Activated T-helper 17 cell treated with anti-CD3 and anti-CD28 coated beads, Interleukin-2, amount 50 U/mL, for 72 hours (primary cell): ENCODE results near the gene ERC1. TPM values are rescaled to one million over a fixed set of nuclear protein-coding genes. Genes with fewer than 3 reads are reported as not detected.

Experiments used
- ATAC-seq: fragments of 150-1000 bp; cut with Tn5 transposase; replicated peaks from 2 replicates; pipeline ENCODE4 v1.10.0; 2021; ENCODE audit warnings: mild to moderate bottlenecking, moderate library complexity
- H3K27ac Mint-ChIP-seq: one replicate; pipeline ENCODE4 v1.8.0; 2022; ENCODE audit warnings: mixed read lengths
- H3K27me3 Mint-ChIP-seq: one replicate; pipeline ENCODE4 v1.8.0; 2022; ENCODE audit warnings: mixed read lengths
- H3K36me3 Mint-ChIP-seq: one replicate; pipeline ENCODE4 v1.8.0; 2022; ENCODE audit warnings: low read depth, mild to moderate bottlenecking, mixed read lengths
- H3K4me1 Mint-ChIP-seq: one replicate; pipeline ENCODE4 v1.8.0; 2022; ENCODE audit warnings: mixed read lengths
- H3K4me3 Mint-ChIP-seq: one replicate; pipeline ENCODE4 v1.8.0; 2022; ENCODE audit warnings: mild to moderate bottlenecking, mixed read lengths
- H3K9me3 Mint-ChIP-seq: one replicate; pipeline ENCODE4 v1.8.0; 2022; ENCODE audit warnings: mixed read lengths
- total RNA-seq, 2 donors: library from RNA; stranded (reverse); gene quantifications; one replicate each; pipeline ENCODE4 v1.2.3, GENCODE V29; 2022

Gene ERC1
- total RNA-seq, 2 donors from 2014 or later: 25.8 to 31.9 TPM

- no peaks in the 10 kb centered on the region for H3K9me3 Mint-ChIP-seq
- no peak for ATAC-seq
- H3K4me1 Mint-ChIP-seq: no peaks in the 10 kb centered on the region
- no peak overlapping the region for H3K4me3 Mint-ChIP-seq
- no peak overlapping the region for H3K27ac Mint-ChIP-seq
- no peaks in the 10 kb centered on the region for H3K27me3 Mint-ChIP-seq
- no peaks in the 10 kb centered on the region for H3K36me3 Mint-ChIP-seq
These were observed 374.7 kb downstream of the ERC1 start for GRCh38 chr12:1365703-1366102.

- peaks cover 10% of the 10 kb centered on the region for H3K36me3 Mint-ChIP-seq
- H3K4me1 Mint-ChIP-seq: no peaks in the 10 kb centered on the region
- no peak overlapping the region for H3K27ac Mint-ChIP-seq
- no peak overlapping the region for H3K4me3 Mint-ChIP-seq
- no peaks in the 10 kb centered on the region for H3K9me3 Mint-ChIP-seq
- H3K27me3 Mint-ChIP-seq: no peaks in the 10 kb centered on the region
- no peak for ATAC-seq
These were observed 376.6 kb downstream of the ERC1 start for GRCh38 chr12:1367331-1368291.

GRCh38 chr12:1369460-1369859 lies 378.4 kb downstream of the ERC1 start:
- Mint-ChIP-seq H3K36me3 (peaks cover 22% of the 10 kb centered on the region), H3K9me3 (no peaks in the 10 kb centered on the region), H3K27ac (no peak overlapping the region), H3K4me3 (no peak overlapping the region), H3K4me1 (no peaks in the 10 kb centered on the region), H3K27me3 (no peaks in the 10 kb centered on the region)
- ATAC-seq: no peak

- Mint-ChIP-seq H3K9me3 (no peaks in the 10 kb centered on the region), H3K27me3 (no peaks in the 10 kb centered on the region), H3K4me1 (no peaks in the 10 kb centered on the region), H3K36me3 (peaks cover 28% of the 10 kb centered on the region), H3K27ac (no peak overlapping the region), H3K4me3 (no peak overlapping the region)
- ATAC-seq: no peak
These were observed 379.0 kb downstream of the ERC1 start for GRCh38 chr12:1369938-1370500.

GRCh38 chr12:1373901-1374735 lies 383.1 kb downstream of the ERC1 start:
- H3K27me3 Mint-ChIP-seq: no peaks in the 10 kb centered on the region
- no peak for ATAC-seq
- H3K4me1 Mint-ChIP-seq: no peaks in the 10 kb centered on the region
- H3K4me3 Mint-ChIP-seq: no peak overlapping the region
- no peaks in the 10 kb centered on the region for H3K9me3 Mint-ChIP-seq
- H3K36me3 Mint-ChIP-seq: peaks cover 50% of the 10 kb centered on the region
- H3K27ac Mint-ChIP-seq: no peak overlapping the region

GRCh38 chr12:1375323-1375722 lies 384.3 kb downstream of the ERC1 start:
- ATAC-seq: no peak

GRCh38 chr12:1377117-1377516 lies 386.1 kb downstream of the ERC1 start:
- Mint-ChIP-seq H3K36me3 (peaks cover 45% of the 10 kb centered on the region), H3K27ac (no peak overlapping the region), H3K4me3 (no peak overlapping the region), H3K9me3 (no peaks in the 10 kb centered on the region), H3K4me1 (no peaks in the 10 kb centered on the region), H3K27me3 (no peaks in the 10 kb centered on the region)
- no peak for ATAC-seq

More at GRCh38 chr12:1375323-1375722, 384.3 kb downstream of the ERC1 start:
- Mint-ChIP-seq H3K9me3 (no peaks in the 10 kb centered on the region), H3K36me3 (peaks cover 50% of the 10 kb centered on the region), H3K4me1 (no peaks in the 10 kb centered on the region), H3K27me3 (no peaks in the 10 kb centered on the region), H3K27ac (no peak overlapping the region), H3K4me3 (no peak overlapping the region)

- H3K9me3 Mint-ChIP-seq: no peaks in the 10 kb centered on the region
- H3K4me3 Mint-ChIP-seq: no peak overlapping the region
- H3K27me3 Mint-ChIP-seq: no peaks in the 10 kb centered on the region
- H3K27ac Mint-ChIP-seq: no peak overlapping the region
- H3K36me3 Mint-ChIP-seq: peaks cover 39% of the 10 kb centered on the region
- ATAC-seq: no peak
- no peaks in the 10 kb centered on the region for H3K4me1 Mint-ChIP-seq
These were observed 386.7 kb downstream of the ERC1 start for GRCh38 chr12:1377681-1378080.

- Mint-ChIP-seq H3K36me3 (peaks cover 20% of the 10 kb centered on the region), H3K27me3 (no peaks in the 10 kb centered on the region), H3K27ac (no peak overlapping the region), H3K4me3 (no peak overlapping the region), H3K9me3 (no peaks in the 10 kb centered on the region), H3K4me1 (no peaks in the 10 kb centered on the region)
- no peak for ATAC-seq
These were observed 389.3 kb downstream of the ERC1 start for GRCh38 chr12:1380171-1380851.

- ATAC-seq: no peak
- H3K4me3 Mint-ChIP-seq: no peak overlapping the region
- H3K27ac Mint-ChIP-seq: no peak overlapping the region
- peaks cover 10% of the 10 kb centered on the region for H3K36me3 Mint-ChIP-seq
- no peaks in the 10 kb centered on the region for H3K27me3 Mint-ChIP-seq
- no peaks in the 10 kb centered on the region for H3K4me1 Mint-ChIP-seq
- no peaks in the 10 kb centered on the region for H3K9me3 Mint-ChIP-seq
These were observed 391.1 kb downstream of the ERC1 start for GRCh38 chr12:1382151-1382550.

- H3K4me3 Mint-ChIP-seq: no peak overlapping the region
- no peaks in the 10 kb centered on the region for H3K9me3 Mint-ChIP-seq
- no peak overlapping the region for H3K27ac Mint-ChIP-seq
- no peaks in the 10 kb centered on the region for H3K4me1 Mint-ChIP-seq
- peaks cover 10% of the 10 kb centered on the region for H3K36me3 Mint-ChIP-seq
- H3K27me3 Mint-ChIP-seq: no peaks in the 10 kb centered on the region
- ATAC-seq: no peak
These were observed 391.8 kb downstream of the ERC1 start for GRCh38 chr12:1382826-1383225.

GRCh38 chr12:1383758-1384157 lies 392.7 kb downstream of the ERC1 start:
- H3K36me3 Mint-ChIP-seq: peaks cover 13% of the 10 kb centered on the region
- H3K27ac Mint-ChIP-seq: no peak overlapping the region
- no peaks in the 10 kb centered on the region for H3K4me1 Mint-ChIP-seq
- no peaks in the 10 kb centered on the region for H3K9me3 Mint-ChIP-seq
- H3K27me3 Mint-ChIP-seq: no peaks in the 10 kb centered on the region
- no peak overlapping the region for H3K4me3 Mint-ChIP-seq
- ATAC-seq: no peak

GRCh38 chr12:1384910-1385309 lies 393.9 kb downstream of the ERC1 start:
- peaks cover 13% of the 10 kb centered on the region for H3K36me3 Mint-ChIP-seq
- no peak for ATAC-seq
- H3K4me1 Mint-ChIP-seq: no peaks in the 10 kb centered on the region
- H3K27ac Mint-ChIP-seq: no peak overlapping the region
- no peaks in the 10 kb centered on the region for H3K27me3 Mint-ChIP-seq
- no peak overlapping the region for H3K4me3 Mint-ChIP-seq
- H3K9me3 Mint-ChIP-seq: no peaks in the 10 kb centered on the region

GRCh38 chr12:1391722-1392121 lies 400.7 kb downstream of the ERC1 start:
- Mint-ChIP-seq H3K9me3 (peaks cover 4% of the 10 kb centered on the region), H3K36me3 (peaks cover 12% of the 10 kb centered on the region), H3K4me1 (no peaks in the 10 kb centered on the region), H3K4me3 (no peak overlapping the region), H3K27me3 (no peaks in the 10 kb centered on the region), H3K27ac (no peak overlapping the region)
- no peak for ATAC-seq
